Lung (tissue), 12 donors: ENCODE results near the gene PRKACB. TPM values are rescaled to one million over a fixed set of nuclear protein-coding genes. Genes with fewer than 3 reads are reported as not detected.

Experiments used
- ATAC-seq: fragments of 200-7000 bp; cut with Tn5 transposase; one replicate; pipeline ENCODE4 v1.9.1; 2020; ENCODE audit warnings: moderate number of reproducible peaks; ENCODE audit not compliant: insufficient read depth, low FRiP score
- DNase-seq, 3 donors: peaks; one replicate each; pipeline ENCODE4 v3.0.0-alpha.2; 2013 to 2017
- H3K27ac ChIP-seq, 2 donors: one replicate each; pipeline ENCODE4 v1.5.1; 2013; ENCODE audit warnings: mild to moderate bottlenecking in 2 of 2, moderate library complexity in 2 of 2, control low read depth in 1 of 2, inconsistent platforms in 1 of 2, low read depth in 1 of 2, low read length in 1 of 2
- H3K27me3 ChIP-seq, 3 donors: one replicate each; pipeline ENCODE4 v1.5.1; 2013; ENCODE audit warnings: low read length in 2 of 3; ENCODE audit not compliant: control insufficient read depth in 3 of 3, insufficient read depth in 3 of 3
- H3K36me3 ChIP-seq, 4 donors: one replicate each; pipeline ENCODE4 v1.5.1; 2013; ENCODE audit warnings: low read length in 4 of 4, mild to moderate bottlenecking in 1 of 4, moderate library complexity in 1 of 4; ENCODE audit not compliant: control insufficient read depth in 4 of 4, insufficient read depth in 4 of 4
- H3K4me1 ChIP-seq, 5 donors: one replicate each; pipeline ENCODE4 v1.5.1; 2013; ENCODE audit warnings: low read length in 5 of 5, mild to moderate bottlenecking in 2 of 5, moderate library complexity in 1 of 5; ENCODE audit not compliant: control insufficient read depth in 5 of 5, insufficient read depth in 5 of 5
- H3K4me3 ChIP-seq: one replicate; pipeline ENCODE4 v1.5.1; 2013; ENCODE audit warnings: mild to moderate bottlenecking, control low read depth, moderate library complexity
- H3K9ac ChIP-seq, 2 donors: one replicate each; pipeline ENCODE4 v1.5.1; 2013; ENCODE audit warnings: low read length in 2 of 2, control low read depth in 1 of 2; ENCODE audit not compliant: insufficient read depth in 1 of 2
- H3K9me3 ChIP-seq, 4 donors: one replicate each; pipeline ENCODE4 v1.5.1; 2013; ENCODE audit warnings: low read length in 3 of 4, mild to moderate bottlenecking in 1 of 4, moderate library complexity in 1 of 4; ENCODE audit not compliant: control insufficient read depth in 4 of 4, insufficient read depth in 3 of 4
- WGBS, 2 donors: extraction: QIAGEN DNeasy Blood & Tissue Kit; methylation state at CpG; one replicate each; pipeline ENCODE4 v1.1.7; 2013; 5-methylcytosine and 5-hydroxymethylcytosine counted together
- polyA plus RNA-seq, 2 donors: library from polyadenylated mRNA; stranded (reverse); fragments of 200-250 nt; gene quantifications; one replicate each; pipeline ENCODE4 v1.2.1, GENCODE V29; 2013
- total RNA-seq, 2 donors: library from RNA; depleted of rRNA in 1 of 2; stranded (reverse); fragments of >200 nt in 1 of 2; gene quantifications; one replicate each; pipeline ENCODE4 v1.2.1, GENCODE V29; 2014 to 2021
- TF ChIP-seq, protein P1 (sequence below): IDR thresholded peaks from 2 replicates; pipeline ENCODE4 v1.5.1; 2012; ENCODE audit warnings: mild to moderate bottlenecking; ENCODE audit errors: control extremely low read depth, extremely low read depth
- donor health status: control.
- donor health status: control.
- donor health status: Bipolar disorder and iron deficiency.
- donor health status: healthy.
- donor health status: DM: yes; HTN: yes; CAD: no.

The PRKACB gene
- total and polyA plus RNA-seq, 4 donors, result 4.2 to 43.1 (median 11.4) TPM

- Histone ChIP-seq H3K4me3 (no peak overlapping the region), H3K27me3 (no peaks in the 10 kb centered on the region), H3K9me3 (no peaks in the 10 kb centered on the region), H3K36me3 (peaks cover 0 to 4% (median under 1%) of the 10 kb centered on the region in 4 donors), H3K9ac (no peak overlapping the region), H3K4me1 (no peaks in the 10 kb centered on the region), H3K27ac (no peak overlapping the region)
- ATAC-seq, result no peak
- DNase-seq, result no peak
- TF ChIP-seq, protein P1, sequence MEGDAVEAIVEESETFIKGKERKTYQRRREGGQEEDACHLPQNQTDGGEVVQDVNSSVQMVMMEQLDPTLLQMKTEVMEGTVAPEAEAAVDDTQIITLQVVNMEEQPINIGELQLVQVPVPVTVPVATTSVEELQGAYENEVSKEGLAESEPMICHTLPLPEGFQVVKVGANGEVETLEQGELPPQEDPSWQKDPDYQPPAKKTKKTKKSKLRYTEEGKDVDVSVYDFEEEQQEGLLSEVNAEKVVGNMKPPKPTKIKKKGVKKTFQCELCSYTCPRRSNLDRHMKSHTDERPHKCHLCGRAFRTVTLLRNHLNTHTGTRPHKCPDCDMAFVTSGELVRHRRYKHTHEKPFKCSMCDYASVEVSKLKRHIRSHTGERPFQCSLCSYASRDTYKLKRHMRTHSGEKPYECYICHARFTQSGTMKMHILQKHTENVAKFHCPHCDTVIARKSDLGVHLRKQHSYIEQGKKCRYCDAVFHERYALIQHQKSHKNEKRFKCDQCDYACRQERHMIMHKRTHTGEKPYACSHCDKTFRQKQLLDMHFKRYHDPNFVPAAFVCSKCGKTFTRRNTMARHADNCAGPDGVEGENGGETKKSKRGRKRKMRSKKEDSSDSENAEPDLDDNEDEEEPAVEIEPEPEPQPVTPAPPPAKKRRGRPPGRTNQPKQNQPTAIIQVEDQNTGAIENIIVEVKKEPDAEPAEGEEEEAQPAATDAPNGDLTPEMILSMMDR, result no peak
Observed at GRCh38 chr1:84181350-84182005, 37.4 kb downstream of the PRKACB start.

- Histone ChIP-seq H3K9me3 (peaks cover 0 to 16% (median 7%) of the 10 kb centered on the region in 4 donors), H3K4me1 (no peaks in the 10 kb centered on the region), H3K9ac (no peak overlapping the region), H3K4me3 (no peak overlapping the region), H3K36me3 (peaks cover 2 to 48% (median 13%) of the 10 kb centered on the region in 4 donors), H3K27me3 (no peaks in the 10 kb centered on the region), H3K27ac (no peak overlapping the region)
- TF ChIP-seq, protein P1, result no peak
- ATAC-seq, result no peak
- no peak for DNase-seq
- 93 to 98% methylated on average over 1 of the region's 1 CpG for WGBS, 2 donors
Observed at GRCh38 chr1:84190455-84190854, 46.4 kb downstream of the PRKACB start.

- Histone ChIP-seq H3K36me3 (peaks cover 2 to 38% (median 18%) of the 10 kb centered on the region in 4 donors), H3K4me1 (no peaks in the 10 kb centered on the region), H3K27ac (no peak overlapping the region), H3K9ac (no peak overlapping the region), H3K4me3 (no peak overlapping the region), H3K9me3 (peaks cover 0 to 16% (median 7%) of the 10 kb centered on the region in 4 donors), H3K27me3 (no peaks in the 10 kb centered on the region)
- TF ChIP-seq, protein P1, result no peak
- no peak for DNase-seq
- WGBS, 2 donors, result 93 to 96% methylated on average over 3 of the region's 3 CpGs
- no peak for ATAC-seq
Observed at GRCh38 chr1:84192681-84193080, 48.6 kb downstream of the PRKACB start.

DNA sequence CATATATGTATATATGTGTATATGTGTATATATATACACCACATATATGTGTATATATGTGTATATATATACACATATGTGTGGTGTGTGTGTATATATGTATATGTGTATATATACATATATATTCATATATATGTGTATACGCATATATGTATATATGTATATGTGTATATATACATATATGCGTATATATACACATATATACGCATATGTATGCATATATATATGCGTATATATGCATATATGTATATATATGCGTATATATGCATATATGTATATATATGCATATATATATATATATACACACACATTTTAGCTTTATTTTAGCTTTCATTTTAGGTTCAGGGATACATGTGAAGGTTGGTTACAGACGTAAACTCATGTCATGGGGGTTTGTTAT is 54.8 kb downstream of the PRKACB start:
- no peaks in the 10 kb centered on the region for H3K4me1 ChIP-seq
- WGBS, 2 donors, result 98 to 99% methylated on average over 6 of the region's 6 CpGs
- TF ChIP-seq, protein P1, result no peak
- no peak for DNase-seq
- no peak overlapping the region for H3K4me3 ChIP-seq
- peaks cover 0 to 28% (median 9%) of the 10 kb centered on the region in 4 donors for H3K36me3 ChIP-seq
- H3K9ac ChIP-seq, result no peak overlapping the region
- peaks cover 0 to 2% (median 0%) of the 10 kb centered on the region in 4 donors for H3K9me3 ChIP-seq
- no peak overlapping the region for H3K27ac ChIP-seq
- no peak for ATAC-seq
- no peaks in the 10 kb centered on the region for H3K27me3 ChIP-seq
